Measurements from ENCODE around the gene NKIRAS1. TPM values are rescaled to one million over a fixed set of nuclear protein-coding genes. Genes with fewer than 3 reads are reported as not detected.
A peak's percentile ranks its signal among the peaks of the same experiment; 100 is the strongest.

Gene NKIRAS1
- total RNA-seq, 1 experiment from 2014 or later = 7.7 TPM

GRCh38 chr3:23944861-23945662 is 28.3 kb upstream of the NKIRAS1 start, which contains the start of gene NR1D2:
NR1D2 (plus strand) TSS chr3:23945286; CDS start chr3:23945579, 293 bp downstream.
- TF ChIP-seq CTCF (IDR thresholded peaks at IDR 0.05; ENCODE audit: unreplicated experiment) = no peak
- DNase-seq = peak; percentile 84
- BruUV-seq (replicated peaks) = no TSS peak
- Mint-ChIP-seq H3K4me3 (ENCODE audit: low read depth, unreplicated experiment) (peak within 1 kb of the TSS; percentile 70), H3K4me1 (ENCODE audit: low read depth, unreplicated experiment) (peaks cover 43% of the 10 kb centered on the region), H3K27ac (ENCODE audit: unreplicated experiment) (peak within 1 kb of the TSS; percentile 98), H3K9me3 (ENCODE audit: low read depth, unreplicated experiment) (no peaks in the 10 kb centered on the region), H3K36me3 (ENCODE audit: insufficient read depth, unreplicated experiment) (peaks cover 39% of the 10 kb centered on the region), H3K27me3 (ENCODE audit: unreplicated experiment) (peaks cover 20% of the 10 kb centered on the region)
- intact Hi-C loops (cut with micrococcal nuclease; ENCODE audit: unreplicated experiment) = loop anchor here (2.0 kb wide), 1 partner anchor 18 kb away; no protein-coding TSS in a partner anchor
- CTCF ChIA-PET = no interaction called here

GRCh38 chr3:23944007-23944783 is 27.4 kb upstream of the NKIRAS1 start:
- no peak for TF ChIP-seq CTCF (IDR thresholded peaks at IDR 0.05; ENCODE audit: unreplicated experiment)
- Mint-ChIP-seq H3K9me3 (ENCODE audit: low read depth, unreplicated experiment) (no peaks in the 10 kb centered on the region), H3K4me1 (ENCODE audit: low read depth, unreplicated experiment) (peaks cover 35% of the 10 kb centered on the region), H3K27me3 (ENCODE audit: unreplicated experiment) (peaks cover 20% of the 10 kb centered on the region), H3K27ac (ENCODE audit: unreplicated experiment) (peak overlapping the region; percentile 98), H3K36me3 (ENCODE audit: insufficient read depth, unreplicated experiment) (peaks cover 39% of the 10 kb centered on the region), H3K4me3 (ENCODE audit: low read depth, unreplicated experiment) (peak overlapping the region; percentile 70)
- BruUV-seq (replicated peaks) = TSS peak; percentile 60
- CTCF ChIA-PET = interaction anchor here (1.1 kb wide), 1 partner anchor 56 kb away, joined by 3 read pairs; no protein-coding TSS in a partner anchor
- intact Hi-C loops (cut with micrococcal nuclease; ENCODE audit: unreplicated experiment) = loop anchor here (2.0 kb wide), 1 partner anchor 17 kb away; no protein-coding TSS in a partner anchor
- no peak for DNase-seq

GRCh38 chr3:23942546-23942945 is 25.8 kb upstream of the NKIRAS1 start:
- Mint-ChIP-seq H3K36me3 (ENCODE audit: insufficient read depth, unreplicated experiment) (peaks cover 35% of the 10 kb centered on the region), H3K9me3 (ENCODE audit: low read depth, unreplicated experiment) (peaks cover 2% of the 10 kb centered on the region), H3K4me1 (ENCODE audit: low read depth, unreplicated experiment) (peaks cover 23% of the 10 kb centered on the region), H3K27ac (ENCODE audit: unreplicated experiment) (no peak overlapping the region), H3K27me3 (ENCODE audit: unreplicated experiment) (peaks cover 20% of the 10 kb centered on the region), H3K4me3 (ENCODE audit: low read depth, unreplicated experiment) (no peak overlapping the region)
- CTCF ChIA-PET = interaction anchor here (0.7 kb wide), 1 partner anchor 216 kb away, joined by 3 read pairs; no protein-coding TSS in a partner anchor
- TF ChIP-seq CTCF (IDR thresholded peaks at IDR 0.05; ENCODE audit: unreplicated experiment) = no peak
- DNase-seq = no peak
- intact Hi-C loops (cut with micrococcal nuclease; ENCODE audit: unreplicated experiment) = no loop called here
- no TSS peak for BruUV-seq (replicated peaks)

- no peak for TF ChIP-seq CTCF (IDR thresholded peaks at IDR 0.05; ENCODE audit: unreplicated experiment)
- peaks cover 20% of the 10 kb centered on the region for H3K27me3 Mint-ChIP-seq (ENCODE audit: unreplicated experiment)
- peaks cover 25% of the 10 kb centered on the region for H3K36me3 Mint-ChIP-seq (ENCODE audit: insufficient read depth, unreplicated experiment)
- H3K9me3 Mint-ChIP-seq (ENCODE audit: low read depth, unreplicated experiment) = peaks cover 2% of the 10 kb centered on the region
- no peak overlapping the region for H3K4me3 Mint-ChIP-seq (ENCODE audit: low read depth, unreplicated experiment)
- no peak overlapping the region for H3K27ac Mint-ChIP-seq (ENCODE audit: unreplicated experiment)
- no peak for DNase-seq
- intact Hi-C loops (cut with micrococcal nuclease; ENCODE audit: unreplicated experiment) = no loop called here
- peaks cover 15% of the 10 kb centered on the region for H3K4me1 Mint-ChIP-seq (ENCODE audit: low read depth, unreplicated experiment)
- BruUV-seq (replicated peaks) = no TSS peak
- CTCF ChIA-PET = interaction anchor here (0.6 kb wide), 1 partner anchor 13 kb away, joined by 5 read pairs; no protein-coding TSS in a partner anchor
These were observed 24.6 kb upstream of the NKIRAS1 start for GRCh38 chr3:23941440-23941839.

Measured in Calu3 (cell line).